GM23338 (cell line): ENCODE measurements around the gene PBXIP1. TPM values are rescaled to one million over a fixed set of nuclear protein-coding genes. Genes with fewer than 3 reads are reported as not detected.

Source experiments
- ATAC-seq: fragments of 200-7000 bp; cut with Tn5 transposase; 3 replicates; pipeline ENCODE4 v1.9.1; 2020
- DNase-seq: peaks from one replicate; pipeline ENCODE4 v3.0.0-alpha.2; 2015; ENCODE audit warnings: low spot score
- H2AFZ ChIP-seq: fragments of 200-600 bp; sonication (generic); 2 replicates; pipeline ENCODE4 v1.8.0; 2016; ENCODE audit warnings: antibody characterized with exemption, mild to moderate bottlenecking, moderate library complexity
- H3F3A ChIP-seq: fragments of 200-600 bp; sonication (generic); replicated peaks from 2 replicates; pipeline ENCODE4 v1.8.0; 2017; ENCODE audit warnings: antibody characterized with exemption, mixed run types, low read depth
- H3K27ac ChIP-seq: fragments of 200-600 bp; sonication (generic); 2 replicates; pipeline ENCODE4 v1.6.1; 2016; ENCODE audit warnings: low read depth
- H3K27me3 ChIP-seq: fragments of 200-600 bp; sonication (generic); 2 replicates; pipeline ENCODE4 v1.8.0; 2016; ENCODE audit warnings: mild to moderate bottlenecking, mixed run types, moderate library complexity; ENCODE audit not compliant: insufficient read depth
- H3K36me3 ChIP-seq: fragments of 200-600 bp; sonication (generic); 2 replicates; pipeline ENCODE4 v1.8.0; 2016; ENCODE audit warnings: mild to moderate bottlenecking; ENCODE audit not compliant: insufficient read depth
- H3K4me1 ChIP-seq: fragments of 200-600 bp; sonication (generic); 2 replicates; pipeline ENCODE4 v1.8.0; 2016; ENCODE audit warnings: mild to moderate bottlenecking, moderate library complexity; ENCODE audit not compliant: insufficient read depth
- H3K4me2 ChIP-seq: fragments of 200-600 bp; sonication (generic); 2 replicates; pipeline ENCODE4 v1.7.1; 2017; ENCODE audit warnings: mixed run types
- H3K4me3 ChIP-seq: fragments of 200-600 bp; sonication (generic); 2 replicates; pipeline ENCODE4 v1.6.1; 2016; ENCODE audit warnings: mixed run types
- H3K79me2 ChIP-seq: fragments of 200-600 bp; sonication (generic); replicated peaks from 2 replicates; pipeline ENCODE4 v1.8.0; 2017; ENCODE audit warnings: mild to moderate bottlenecking; ENCODE audit not compliant: insufficient read depth
- H3K9me2 ChIP-seq: fragments of 200-600 bp; sonication (generic); 2 replicates; pipeline ENCODE4 v1.8.0; 2017; ENCODE audit not compliant: insufficient read depth
- H4K20me1 ChIP-seq: fragments of 200-600 bp; sonication (generic); replicated peaks from 2 replicates; pipeline ENCODE4 v1.8.0; 2017; ENCODE audit warnings: mild to moderate bottlenecking; ENCODE audit not compliant: insufficient read depth
- H3K27ac Mint-ChIP-seq: 2 replicates; pipeline ENCODE4 v1.8.0; 2020; ENCODE audit warnings: inconsistent platforms, mild to moderate bottlenecking, moderate library complexity, mixed read lengths
- H3K27me3 Mint-ChIP-seq: 3 replicates; pipeline ENCODE4 v1.8.0; 2022; ENCODE audit warnings: low read depth, mild to moderate bottlenecking, moderate library complexity, mixed read lengths, inconsistent platforms; ENCODE audit not compliant: insufficient read depth, poor library complexity
- H3K36me3 Mint-ChIP-seq: 3 replicates; pipeline ENCODE4 v1.8.0; 2021; ENCODE audit warnings: low read depth, mild to moderate bottlenecking, inconsistent platforms, moderate library complexity, mixed read lengths
- H3K4me1 Mint-ChIP-seq: 3 replicates; pipeline ENCODE4 v1.8.0; 2020; ENCODE audit warnings: mild to moderate bottlenecking, inconsistent platforms, mixed read lengths
- H3K4me3 Mint-ChIP-seq: 3 replicates; pipeline ENCODE4 v1.8.0; 2021; ENCODE audit warnings: moderate library complexity, mild to moderate bottlenecking, inconsistent platforms, mixed read lengths
- H3K9me3 Mint-ChIP-seq: 3 replicates; pipeline ENCODE4 v1.8.0; 2020; ENCODE audit warnings: moderate library complexity, mild to moderate bottlenecking, inconsistent platforms, mixed read lengths
- CREB1 ChIP-seq: fragments of 250-450 bp; sonication (Bioruptor Pico); IDR thresholded peaks from 2 replicates; pipeline ENCODE4 v1.5.0; 2020; ENCODE audit warnings: low read depth, mild to moderate bottlenecking, moderate library complexity
- EZH2 ChIP-seq: fragments of 200-600 bp; sonication (generic); IDR thresholded peaks from one replicate; pipeline ENCODE4 v1.8.0; 2017; ENCODE audit warnings: antibody characterized with exemption, mild to moderate bottlenecking, low read depth; ENCODE audit not compliant: unreplicated experiment
- JUNB ChIP-seq: IDR thresholded peaks from one replicate; pipeline ENCODE4 v1.6.1; 2016; ENCODE audit warnings: antibody characterized with exemption; ENCODE audit not compliant: unreplicated experiment
- NANOG ChIP-seq: IDR thresholded peaks from 2 replicates; pipeline ENCODE4 v1.6.1; 2016; ENCODE audit warnings: antibody characterized with exemption, borderline replicate concordance
- POLR2AphosphoS5 ChIP-seq: IDR thresholded peaks from 2 replicates; pipeline ENCODE4 v1.6.1; 2016; ENCODE audit warnings: antibody characterized with exemption, low read depth
- STAT1 ChIP-seq: IDR thresholded peaks from one replicate; pipeline ENCODE4 v1.6.1; 2016; ENCODE audit warnings: antibody characterized with exemption; ENCODE audit not compliant: unreplicated experiment
- ZNF114 ChIP-seq: fragments of 250-450 bp; sonication (Bioruptor Pico); IDR thresholded peaks from 2 replicates; pipeline ENCODE4 v1.5.0; 2020; ENCODE audit warnings: mild to moderate bottlenecking, moderate library complexity
- ZNF331 ChIP-seq: fragments of 250-450 bp; sonication (Bioruptor Pico); IDR thresholded peaks from 2 replicates; pipeline ENCODE4 v1.5.0; 2020; ENCODE audit warnings: low read depth, mild to moderate bottlenecking, moderate library complexity
- ZNF462 ChIP-seq: fragments of 250-450 bp; sonication (Bioruptor Pico); IDR thresholded peaks from 2 replicates; pipeline ENCODE4 v1.5.0; 2020; ENCODE audit warnings: mild to moderate bottlenecking, moderate library complexity
- polyA plus RNA-seq: library from polyadenylated mRNA; unstranded; fragments of >200 nt; fragmentation: Nextera tagmentation; extraction: Ambion mirVana; gene quantifications from 2 replicates; pipeline ENCODE4 v1.2.1, GENCODE V29; 2016
- total RNA-seq: library from RNA; depleted of rRNA; stranded (reverse); fragments of >200 nt; shearing (Covaris generic); gene quantifications from 2 replicates; pipeline ENCODE4 v1.2.3, GENCODE V29; 2014
- TF ChIP-seq, protein P1 (sequence below): IDR thresholded peaks from one replicate; pipeline ENCODE4 v1.6.1; 2018; ENCODE audit warnings: antibody characterized with exemption; ENCODE audit not compliant: unreplicated experiment

The PBXIP1 gene
- total and polyA plus RNA-seq, 2 experiments from 2014 or later = 7.0 to 31.8 TPM

DNA sequence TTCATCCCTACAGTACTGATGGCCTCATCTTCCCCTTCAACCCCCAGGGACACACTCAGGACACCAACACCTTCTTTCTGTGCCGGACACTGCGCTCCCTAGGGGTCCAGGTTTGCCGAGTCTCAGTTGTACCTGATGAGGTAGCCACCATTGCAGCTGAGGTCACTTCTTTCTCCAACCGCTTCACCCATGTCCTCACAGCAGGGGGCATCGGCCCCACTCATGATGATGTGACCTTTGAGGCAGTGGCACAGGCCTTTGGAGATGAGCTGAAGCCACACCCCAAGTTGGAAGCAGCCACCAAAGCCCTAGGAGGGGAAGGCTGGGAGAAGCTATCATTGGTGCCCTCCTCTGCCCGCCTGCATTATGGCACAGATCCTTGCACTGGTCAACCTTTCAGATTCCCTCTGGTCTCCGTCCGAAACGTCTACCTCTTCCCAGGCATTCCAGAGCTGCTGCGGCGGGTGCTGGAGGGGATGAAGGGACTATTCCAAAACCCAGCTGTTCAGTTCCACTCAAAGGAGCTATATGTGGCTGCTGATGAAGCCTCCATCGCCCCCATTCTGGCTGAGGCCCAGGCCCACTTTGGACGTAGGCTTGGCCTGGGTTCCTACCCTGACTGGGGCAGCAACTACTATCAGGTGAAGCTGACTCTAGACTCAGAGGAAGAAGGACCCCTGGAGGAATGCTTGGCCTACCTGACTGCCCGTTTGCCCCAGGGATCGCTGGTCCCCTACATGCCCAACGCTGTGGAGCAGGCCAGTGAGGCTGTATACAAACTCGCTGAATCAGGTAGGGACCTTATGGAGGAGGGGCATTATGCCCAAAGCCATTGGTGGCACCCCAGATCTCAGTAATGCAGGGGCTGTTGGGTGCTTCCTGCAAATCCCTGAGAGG lies 32.4 kb upstream of the PBXIP1 start (continued):
- no peak for TF ChIP-seq ZNF462
- TF ChIP-seq CREB1 (CRISPR knock-in tag) = no peak
- no peak for TF ChIP-seq POLR2AphosphoS5

GRCh38 chr1:154987326-154987725 lies 31.4 kb upstream of the PBXIP1 start:
- Histone ChIP-seq H3K9me2 (no peaks in the 10 kb centered on the region), H3K27ac (no peak overlapping the region; the same call in 1 of the 2 replicates), H3K4me3 (no peak overlapping the region), H3K4me2 (no peak overlapping the region), H3K4me1 (peaks cover 9% of the 10 kb centered on the region), H4K20me1 (peaks cover 19% of the 10 kb centered on the region; the same call in 1 of the 2 replicates), H3F3A (peaks cover 11% of the 10 kb centered on the region; the same call in 1 of the 2 replicates), H3K27me3 (no peaks in the 10 kb centered on the region), H3K79me2 (peaks cover 51% of the 10 kb centered on the region), H3K36me3 (peaks cover 9% of the 10 kb centered on the region; the same call in 1 of the 2 replicates), H2AFZ (no peak overlapping the region)
- peaks cover 61% of the 10 kb centered on the region for H3K36me3 Mint-ChIP-seq
- no peak overlapping the region for H3K4me3 Mint-ChIP-seq
- peaks cover 9% of the 10 kb centered on the region for H3K27me3 Mint-ChIP-seq
- no peaks in the 10 kb centered on the region; the same call in 2 of the 3 replicates for H3K9me3 Mint-ChIP-seq
- H3K27ac Mint-ChIP-seq = no peak overlapping the region
- DNase-seq (no peak), ATAC-seq (no peak)
- H3K4me1 Mint-ChIP-seq = peaks cover 9% of the 10 kb centered on the region
- no peak for TF ChIP-seq CREB1 (CRISPR knock-in tag)
- TF ChIP-seq, protein P1, sequence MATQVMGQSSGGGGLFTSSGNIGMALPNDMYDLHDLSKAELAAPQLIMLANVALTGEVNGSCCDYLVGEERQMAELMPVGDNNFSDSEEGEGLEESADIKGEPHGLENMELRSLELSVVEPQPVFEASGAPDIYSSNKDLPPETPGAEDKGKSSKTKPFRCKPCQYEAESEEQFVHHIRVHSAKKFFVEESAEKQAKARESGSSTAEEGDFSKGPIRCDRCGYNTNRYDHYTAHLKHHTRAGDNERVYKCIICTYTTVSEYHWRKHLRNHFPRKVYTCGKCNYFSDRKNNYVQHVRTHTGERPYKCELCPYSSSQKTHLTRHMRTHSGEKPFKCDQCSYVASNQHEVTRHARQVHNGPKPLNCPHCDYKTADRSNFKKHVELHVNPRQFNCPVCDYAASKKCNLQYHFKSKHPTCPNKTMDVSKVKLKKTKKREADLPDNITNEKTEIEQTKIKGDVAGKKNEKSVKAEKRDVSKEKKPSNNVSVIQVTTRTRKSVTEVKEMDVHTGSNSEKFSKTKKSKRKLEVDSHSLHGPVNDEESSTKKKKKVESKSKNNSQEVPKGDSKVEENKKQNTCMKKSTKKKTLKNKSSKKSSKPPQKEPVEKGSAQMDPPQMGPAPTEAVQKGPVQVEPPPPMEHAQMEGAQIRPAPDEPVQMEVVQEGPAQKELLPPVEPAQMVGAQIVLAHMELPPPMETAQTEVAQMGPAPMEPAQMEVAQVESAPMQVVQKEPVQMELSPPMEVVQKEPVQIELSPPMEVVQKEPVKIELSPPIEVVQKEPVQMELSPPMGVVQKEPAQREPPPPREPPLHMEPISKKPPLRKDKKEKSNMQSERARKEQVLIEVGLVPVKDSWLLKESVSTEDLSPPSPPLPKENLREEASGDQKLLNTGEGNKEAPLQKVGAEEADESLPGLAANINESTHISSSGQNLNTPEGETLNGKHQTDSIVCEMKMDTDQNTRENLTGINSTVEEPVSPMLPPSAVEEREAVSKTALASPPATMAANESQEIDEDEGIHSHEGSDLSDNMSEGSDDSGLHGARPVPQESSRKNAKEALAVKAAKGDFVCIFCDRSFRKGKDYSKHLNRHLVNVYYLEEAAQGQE = no peak
- TF ChIP-seq ZNF331 (CRISPR knock-in tag) = no peak
- TF ChIP-seq POLR2AphosphoS5 = no peak
- TF ChIP-seq NANOG = no peak
- no peak for TF ChIP-seq STAT1
- no peak for TF ChIP-seq ZNF114
- TF ChIP-seq EZH2 = no peak
- TF ChIP-seq JUNB = no peak
